Neuronal stem cell (in vitro differentiated cells): ENCODE measurements around the gene DCUN1D3. TPM values are rescaled to one million over a fixed set of nuclear protein-coding genes. Genes with fewer than 3 reads are reported as not detected.

Experiments used
- small RNA-seq: library from polyadenylated mRNA; stranded (forward); fragments of <200 nt; extraction: miRNeasy Mini kit (QIAGEN cat#:217004); gene quantifications from one replicate; pipeline ENCODE3, GENCODE V24; 2013; ENCODE audit not compliant: insufficient read depth

DCUN1D3 gene

Small RNA genes within 50 kb of the gene (small RNA-seq; reads per million reads assigned to genes)
- not detected for gene RF00618
